GM23338 (cell line): Measurements from ENCODE around the gene GID4. TPM values are rescaled to one million over a fixed set of nuclear protein-coding genes. Genes with fewer than 3 reads are reported as not detected.

Source experiments
- ATAC-seq: fragments of 200-7000 bp; cut with Tn5 transposase; 3 replicates; pipeline ENCODE4 v1.9.1; 2020
- DNase-seq: peaks from one replicate; pipeline ENCODE4 v3.0.0-alpha.2; 2015; ENCODE audit warnings: low spot score
- H2AFZ ChIP-seq: fragments of 200-600 bp; sonication (generic); 2 replicates; pipeline ENCODE4 v1.8.0; 2016; ENCODE audit warnings: antibody characterized with exemption, mild to moderate bottlenecking, moderate library complexity
- H3F3A ChIP-seq: fragments of 200-600 bp; sonication (generic); replicated peaks from 2 replicates; pipeline ENCODE4 v1.8.0; 2017; ENCODE audit warnings: antibody characterized with exemption, mixed run types, low read depth
- H3K27ac ChIP-seq: fragments of 200-600 bp; sonication (generic); 2 replicates; pipeline ENCODE4 v1.6.1; 2016; ENCODE audit warnings: low read depth
- H3K27me3 ChIP-seq: fragments of 200-600 bp; sonication (generic); 2 replicates; pipeline ENCODE4 v1.8.0; 2016; ENCODE audit warnings: mild to moderate bottlenecking, mixed run types, moderate library complexity; ENCODE audit not compliant: insufficient read depth
- H3K36me3 ChIP-seq: fragments of 200-600 bp; sonication (generic); 2 replicates; pipeline ENCODE4 v1.8.0; 2016; ENCODE audit warnings: mild to moderate bottlenecking; ENCODE audit not compliant: insufficient read depth
- H3K4me1 ChIP-seq: fragments of 200-600 bp; sonication (generic); 2 replicates; pipeline ENCODE4 v1.8.0; 2016; ENCODE audit warnings: mild to moderate bottlenecking, moderate library complexity; ENCODE audit not compliant: insufficient read depth
- H3K4me2 ChIP-seq: fragments of 200-600 bp; sonication (generic); 2 replicates; pipeline ENCODE4 v1.7.1; 2017; ENCODE audit warnings: mixed run types
- H3K4me3 ChIP-seq: fragments of 200-600 bp; sonication (generic); 2 replicates; pipeline ENCODE4 v1.6.1; 2016; ENCODE audit warnings: mixed run types
- H3K79me2 ChIP-seq: fragments of 200-600 bp; sonication (generic); replicated peaks from 2 replicates; pipeline ENCODE4 v1.8.0; 2017; ENCODE audit warnings: mild to moderate bottlenecking; ENCODE audit not compliant: insufficient read depth
- H3K9me2 ChIP-seq: fragments of 200-600 bp; sonication (generic); 2 replicates; pipeline ENCODE4 v1.8.0; 2017; ENCODE audit not compliant: insufficient read depth
- H4K20me1 ChIP-seq: fragments of 200-600 bp; sonication (generic); replicated peaks from 2 replicates; pipeline ENCODE4 v1.8.0; 2017; ENCODE audit warnings: mild to moderate bottlenecking; ENCODE audit not compliant: insufficient read depth
- H3K27ac Mint-ChIP-seq: 2 replicates; pipeline ENCODE4 v1.8.0; 2020; ENCODE audit warnings: inconsistent platforms, mild to moderate bottlenecking, moderate library complexity, mixed read lengths
- H3K27me3 Mint-ChIP-seq: 3 replicates; pipeline ENCODE4 v1.8.0; 2022; ENCODE audit warnings: low read depth, mild to moderate bottlenecking, moderate library complexity, mixed read lengths, inconsistent platforms; ENCODE audit not compliant: insufficient read depth, poor library complexity
- H3K36me3 Mint-ChIP-seq: 3 replicates; pipeline ENCODE4 v1.8.0; 2021; ENCODE audit warnings: low read depth, mild to moderate bottlenecking, inconsistent platforms, moderate library complexity, mixed read lengths
- H3K4me1 Mint-ChIP-seq: 3 replicates; pipeline ENCODE4 v1.8.0; 2020; ENCODE audit warnings: mild to moderate bottlenecking, inconsistent platforms, mixed read lengths
- H3K4me3 Mint-ChIP-seq: 3 replicates; pipeline ENCODE4 v1.8.0; 2021; ENCODE audit warnings: moderate library complexity, mild to moderate bottlenecking, inconsistent platforms, mixed read lengths
- H3K9me3 Mint-ChIP-seq: 3 replicates; pipeline ENCODE4 v1.8.0; 2020; ENCODE audit warnings: moderate library complexity, mild to moderate bottlenecking, inconsistent platforms, mixed read lengths
- JUNB ChIP-seq: IDR thresholded peaks from one replicate; pipeline ENCODE4 v1.6.1; 2016; ENCODE audit warnings: antibody characterized with exemption; ENCODE audit not compliant: unreplicated experiment
- NANOG ChIP-seq: IDR thresholded peaks from 2 replicates; pipeline ENCODE4 v1.6.1; 2016; ENCODE audit warnings: antibody characterized with exemption, borderline replicate concordance
- STAT1 ChIP-seq: IDR thresholded peaks from one replicate; pipeline ENCODE4 v1.6.1; 2016; ENCODE audit warnings: antibody characterized with exemption; ENCODE audit not compliant: unreplicated experiment
- ZNF114 ChIP-seq: fragments of 250-450 bp; sonication (Bioruptor Pico); IDR thresholded peaks from 2 replicates; pipeline ENCODE4 v1.5.0; 2020; ENCODE audit warnings: mild to moderate bottlenecking, moderate library complexity
- ZNF331 ChIP-seq: fragments of 250-450 bp; sonication (Bioruptor Pico); IDR thresholded peaks from 2 replicates; pipeline ENCODE4 v1.5.0; 2020; ENCODE audit warnings: low read depth, mild to moderate bottlenecking, moderate library complexity
- ZNF462 ChIP-seq: fragments of 250-450 bp; sonication (Bioruptor Pico); IDR thresholded peaks from 2 replicates; pipeline ENCODE4 v1.5.0; 2020; ENCODE audit warnings: mild to moderate bottlenecking, moderate library complexity
- polyA plus RNA-seq: library from polyadenylated mRNA; unstranded; fragments of >200 nt; fragmentation: Nextera tagmentation; extraction: Ambion mirVana; gene quantifications from 2 replicates; pipeline ENCODE4 v1.2.1, GENCODE V29; 2016
- total RNA-seq: library from RNA; depleted of rRNA; stranded (reverse); fragments of >200 nt; shearing (Covaris generic); gene quantifications from 2 replicates; pipeline ENCODE4 v1.2.3, GENCODE V29; 2014
- TF ChIP-seq, protein P1 (sequence below), 2 experiments: fragments of 200-600 bp in 1 of 2; sonication (generic) in 1 of 2; conservative IDR thresholded peaks; 2 replicates each; pipeline versions ENCODE4 v1.5.1 to v1.6.1; 2016 to 2017; ENCODE audit warnings: antibody characterized with exemption in 2 of 2, low read depth in 2 of 2, mild to moderate bottlenecking in 2 of 2, moderate library complexity in 1 of 2

GID4 gene
- total and polyA plus RNA-seq, 2 experiments from 2014 or later: 6.3 to 11.2 TPM

DNA sequence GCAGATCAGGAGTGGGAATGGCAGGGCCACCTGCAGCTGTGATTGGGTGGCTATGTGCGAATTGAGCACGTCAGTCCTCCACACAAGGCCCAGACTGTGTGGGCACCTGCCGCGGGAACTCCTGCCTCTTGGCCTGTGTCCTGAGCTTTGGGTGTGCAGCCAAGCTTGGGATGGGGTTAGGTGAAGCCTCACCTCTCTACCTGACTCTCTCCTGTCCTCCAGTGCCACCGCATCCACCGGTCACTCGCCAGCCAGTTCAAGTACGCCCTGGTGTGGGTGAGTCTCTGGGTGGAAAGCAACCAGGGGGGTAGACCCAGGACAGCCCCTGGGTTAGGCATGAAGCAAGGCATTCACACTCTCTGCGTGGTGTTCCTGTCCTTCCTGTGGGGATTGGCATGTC is 67.0 kb downstream of the GID4 start:
- Mint-ChIP-seq H3K9me3 (no peaks in the 10 kb centered on the region), H3K4me1 (no peaks in the 10 kb centered on the region), H3K4me3 (no peak overlapping the region), H3K36me3 (peaks cover 6% of the 10 kb centered on the region), H3K27me3 (peaks cover 7% of the 10 kb centered on the region), H3K27ac (no peak overlapping the region)
- no peaks in the 10 kb centered on the region for H3K27me3 ChIP-seq
- H3F3A ChIP-seq: no peaks in the 10 kb centered on the region
- H3K27ac ChIP-seq: no peak overlapping the region
- H2AFZ ChIP-seq: no peak overlapping the region
- H3K79me2 ChIP-seq: no peaks in the 10 kb centered on the region
- ATAC-seq: no peak
- no peaks in the 10 kb centered on the region; the same call in 1 of the 2 replicates for H4K20me1 ChIP-seq
- no peak overlapping the region for H3K4me3 ChIP-seq
- no peaks in the 10 kb centered on the region for H3K9me2 ChIP-seq
- no peak overlapping the region for H3K4me2 ChIP-seq
- H3K36me3 ChIP-seq: no peaks in the 10 kb centered on the region
- no peak for DNase-seq
- no peak for TF ChIP-seq ZNF114
- no peak for TF ChIP-seq NANOG
- TF ChIP-seq STAT1: no peak
- TF ChIP-seq, protein P1, sequence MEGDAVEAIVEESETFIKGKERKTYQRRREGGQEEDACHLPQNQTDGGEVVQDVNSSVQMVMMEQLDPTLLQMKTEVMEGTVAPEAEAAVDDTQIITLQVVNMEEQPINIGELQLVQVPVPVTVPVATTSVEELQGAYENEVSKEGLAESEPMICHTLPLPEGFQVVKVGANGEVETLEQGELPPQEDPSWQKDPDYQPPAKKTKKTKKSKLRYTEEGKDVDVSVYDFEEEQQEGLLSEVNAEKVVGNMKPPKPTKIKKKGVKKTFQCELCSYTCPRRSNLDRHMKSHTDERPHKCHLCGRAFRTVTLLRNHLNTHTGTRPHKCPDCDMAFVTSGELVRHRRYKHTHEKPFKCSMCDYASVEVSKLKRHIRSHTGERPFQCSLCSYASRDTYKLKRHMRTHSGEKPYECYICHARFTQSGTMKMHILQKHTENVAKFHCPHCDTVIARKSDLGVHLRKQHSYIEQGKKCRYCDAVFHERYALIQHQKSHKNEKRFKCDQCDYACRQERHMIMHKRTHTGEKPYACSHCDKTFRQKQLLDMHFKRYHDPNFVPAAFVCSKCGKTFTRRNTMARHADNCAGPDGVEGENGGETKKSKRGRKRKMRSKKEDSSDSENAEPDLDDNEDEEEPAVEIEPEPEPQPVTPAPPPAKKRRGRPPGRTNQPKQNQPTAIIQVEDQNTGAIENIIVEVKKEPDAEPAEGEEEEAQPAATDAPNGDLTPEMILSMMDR (conservative IDR thresholded peaks at IDR 0.05; ENCODE audit: low read depth in 2 of 2): no peak
- no peaks in the 10 kb centered on the region for H3K4me1 ChIP-seq

GRCh38 chr17:18107061-18107790 is 68.0 kb downstream of the GID4 start:
- Histone ChIP-seq H3K4me1 (no peaks in the 10 kb centered on the region), H3K4me3 (no peak overlapping the region), H3K27ac (no peak overlapping the region), H3K27me3 (no peaks in the 10 kb centered on the region), H3K4me2 (no peak overlapping the region), H3F3A (no peaks in the 10 kb centered on the region), H3K36me3 (no peaks in the 10 kb centered on the region), H4K20me1 (no peaks in the 10 kb centered on the region; the same call in 1 of the 2 replicates), H2AFZ (no peak overlapping the region), H3K79me2 (no peaks in the 10 kb centered on the region), H3K9me2 (no peaks in the 10 kb centered on the region)
- Mint-ChIP-seq H3K36me3 (peaks cover 6% of the 10 kb centered on the region), H3K27me3 (peaks cover 4% of the 10 kb centered on the region), H3K9me3 (no peaks in the 10 kb centered on the region), H3K4me3 (no peak overlapping the region), H3K27ac (no peak overlapping the region), H3K4me1 (peaks cover 4% of the 10 kb centered on the region; the same call in 2 of the 3 replicates)
- ATAC-seq (no peak), DNase-seq (no peak)
- no peak for TF ChIP-seq NANOG
- TF ChIP-seq, protein P1 (conservative IDR thresholded peaks at IDR 0.05; ENCODE audit: low read depth in 2 of 2): no peak
- no peak for TF ChIP-seq ZNF331 (CRISPR knock-in tag)
- no peak for TF ChIP-seq ZNF462 (CRISPR knock-in tag)
- no peak for TF ChIP-seq JUNB
